ENCODE results near the gene SCEL.

DNA sequence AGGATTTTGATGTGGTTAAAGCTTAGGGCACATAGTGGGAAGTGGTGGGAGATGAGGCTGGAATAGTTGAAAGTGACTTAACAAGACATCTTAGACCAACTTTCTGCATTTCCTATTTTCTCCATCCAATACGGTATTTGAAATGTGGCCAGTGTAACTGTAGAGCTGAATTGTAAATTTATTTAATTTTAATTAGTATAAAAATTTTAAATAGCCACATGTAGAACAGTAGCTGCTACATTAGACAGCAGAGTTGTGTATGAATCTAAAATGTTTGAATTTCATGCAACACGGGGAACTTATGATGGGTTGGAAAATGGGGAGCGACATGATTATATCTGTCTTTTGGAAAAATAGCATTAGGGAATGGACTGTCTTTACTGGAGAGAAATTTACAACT lies 7.1 kb upstream of the SCEL start:
- no peak for TF ChIP-seq CTCF (IDR thresholded peaks at IDR 0.05; ENCODE audit: poor library complexity)
- TF ChIP-seq EZH2 (IDR thresholded peaks at IDR 0.05; ENCODE audit: borderline replicate concordance), result no peak

Data from hepatocyte (in vitro differentiated cells).